Epithelial cell of proximal tubule (primary cell): ENCODE results near the gene MISP3. TPM values are rescaled to one million over a fixed set of nuclear protein-coding genes. Genes with fewer than 3 reads are reported as not detected.
A peak's percentile ranks its signal among the peaks of the same experiment; 100 is the strongest.

Experiments used
- DNase-seq: peaks from one replicate; pipeline ENCODE4 v3.0.0-alpha.2; 2011; ENCODE audit warnings: low read depth
- H3K4me3 ChIP-seq: 2 replicates; pipeline ENCODE4 v1.5.1; 2011; ENCODE audit warnings: low read depth, mild to moderate bottlenecking, low read length
- CTCF ChIP-seq: conservative IDR thresholded peaks from 2 replicates; pipeline ENCODE4 v1.5.1; 2012; ENCODE audit warnings: low read depth, mild to moderate bottlenecking, low read length
- total RNA-seq: library from RNA; depleted of rRNA; stranded (reverse); fragments of >200 nt; gene quantifications from 2 replicates; pipeline ENCODE4 v1.2.3, GENCODE V29; 2015

Gene MISP3
- total RNA-seq, 1 donor from 2014 or later, result 6.0 TPM

GRCh38 chr19:14089662-14090508 lies 17.3 kb downstream of the MISP3 start:
- peak overlapping the region; percentile 60 for H3K4me3 ChIP-seq
- no peak for DNase-seq
- no peak for TF ChIP-seq CTCF

- DNase-seq, result no peak
- TF ChIP-seq CTCF, result peak; percentile 3
- H3K4me3 ChIP-seq, result peak within 1 kb of the TSS; percentile 68
Measured at GRCh38 chr19:14090509-14091080, 18.0 kb downstream of the MISP3 start, which contains the start of gene SAMD1. Gene SAMD1, minus strand, starts transcription at chr19:14090751.

GRCh38 chr19:14091081-14091812 lies 18.7 kb downstream of the MISP3 start:
- no peak for DNase-seq
- peak overlapping the region; percentile 68 for H3K4me3 ChIP-seq
- peak; percentile 31 for TF ChIP-seq CTCF

GRCh38 chr19:14091813-14092462 lies 19.4 kb downstream of the MISP3 start:
- DNase-seq, result no peak
- TF ChIP-seq CTCF, result no peak
- H3K4me3 ChIP-seq, result peak overlapping the region; percentile 68

GRCh38 chr19:14093117-14093823 lies 20.7 kb downstream of the MISP3 start:
- no peak overlapping the region for H3K4me3 ChIP-seq
- TF ChIP-seq CTCF, result no peak
- no peak for DNase-seq

GRCh38 chr19:14094854-14095253 lies 22.3 kb downstream of the MISP3 start:
- no peak for DNase-seq
- no peak for TF ChIP-seq CTCF

More at GRCh38 chr19:14094854-14095253, 22.3 kb downstream of the MISP3 start:
- H3K4me3 ChIP-seq, result no peak overlapping the region
